ENCODE results near the gene BLOC1S4.

GRCh38 chr4:6696611-6697010, 19.4 kb upstream of the BLOC1S4 start:
- no peak for TF ChIP-seq EZH2 (IDR thresholded peaks at IDR 0.05)
- no peak for TF ChIP-seq POLR2AphosphoS5 (IDR thresholded peaks at IDR 0.05; ENCODE audit: borderline replicate concordance, low read depth, low read length)
- TF ChIP-seq FOXP2 (optimal IDR thresholded peaks at IDR 0.05; ENCODE audit: control extremely low read depth, extremely low read length, insufficient read depth) = no peak

All from SK-N-MC (cell line).